ENCODE data around the gene THSD7A.

GRCh38 chr7:11702938-11703337 is 129.1 kb downstream of the THSD7A start:
- TF ChIP-seq CTCF (optimal IDR thresholded peaks at IDR 0.05 in 1 of 3, IDR thresholded peaks at IDR 0.05 in 1 of 3, conservative IDR thresholded peaks at IDR 0.05 in 1 of 3; ENCODE audit: extremely low read depth in 1 of 3, insufficient read depth in 2 of 3, low read length in 3 of 3), result no peak
- no peak for TF ChIP-seq EZH2 (IDR thresholded peaks at IDR 0.05; ENCODE audit: low read length)

All from keratinocyte (primary cell).